Hepatocyte (in vitro differentiated cells): ENCODE results near the gene TMEM134. TPM values are rescaled to one million over a fixed set of nuclear protein-coding genes. Genes with fewer than 3 reads are reported as not detected.
"Not testable (repeated sequence)": the region's sequence is repeated elsewhere in the genome, so short reads cannot be mapped to it uniquely, and the experiment has no call there.

Experiments used
- DNase-seq: peaks from one replicate; pipeline ENCODE4 v3.0.0-alpha.2; 2016; ENCODE audit warnings: low spot score
- H2AFZ ChIP-seq: fragments of 200-600 bp; sonication (generic); 2 replicates; pipeline ENCODE4 v1.6.0; 2016; ENCODE audit warnings: antibody characterized with exemption, mild to moderate bottlenecking
- H3K27ac ChIP-seq: fragments of 200-600 bp; sonication (generic); 2 replicates; pipeline ENCODE4 v1.5.1; 2016; ENCODE audit warnings: mild to moderate bottlenecking
- H3K27me3 ChIP-seq: fragments of 200-600 bp; sonication (generic); 2 replicates; pipeline ENCODE4 v1.6.1; 2016
- H3K36me3 ChIP-seq: fragments of 200-600 bp; sonication (generic); replicated peaks from 2 replicates; pipeline ENCODE4 v1.5.1; 2016; ENCODE audit warnings: low read depth; ENCODE audit not compliant: insufficient read depth
- H3K4me1 ChIP-seq: fragments of 200-600 bp; sonication (generic); 2 replicates; pipeline ENCODE4 v1.5.1; 2016; ENCODE audit warnings: mild to moderate bottlenecking, moderate library complexity; ENCODE audit not compliant: insufficient read depth
- H3K4me2 ChIP-seq: fragments of 200-600 bp; sonication (generic); 2 replicates; pipeline ENCODE4 v1.6.0; 2016
- H3K4me3 ChIP-seq: fragments of 200-600 bp; sonication (generic); 2 replicates; pipeline ENCODE4 v1.5.1; 2016; ENCODE audit warnings: mild to moderate bottlenecking
- H3K79me2 ChIP-seq: fragments of 200-600 bp; sonication (generic); 2 replicates; pipeline ENCODE4 v1.6.0; 2017; ENCODE audit warnings: mild to moderate bottlenecking
- H3K9me2 ChIP-seq: fragments of 200-600 bp; sonication (generic); replicated peaks from 2 replicates; pipeline ENCODE4 v1.6.0; 2017; ENCODE audit warnings: mild to moderate bottlenecking; ENCODE audit not compliant: insufficient read depth
- H3K9me3 ChIP-seq: fragments of 200-600 bp; sonication (generic); 2 replicates; pipeline ENCODE4 v1.5.1; 2016; ENCODE audit warnings: low read depth, mild to moderate bottlenecking
- H4K20me1 ChIP-seq: fragments of 200-600 bp; sonication (generic); 2 replicates; pipeline ENCODE4 v1.6.0; 2016; ENCODE audit warnings: mild to moderate bottlenecking; ENCODE audit not compliant: insufficient read depth, poor library complexity, severe bottlenecking
- CTCF ChIP-seq: fragments of 200-600 bp; sonication (generic); IDR thresholded peaks from 2 replicates; pipeline ENCODE4 v1.5.1; 2016; ENCODE audit warnings: antibody characterized with exemption, mild to moderate bottlenecking; ENCODE audit not compliant: poor library complexity
- EZH2 ChIP-seq: fragments of 200-600 bp; sonication (generic); IDR thresholded peaks from 2 replicates; pipeline ENCODE4 v1.6.1; 2016; ENCODE audit warnings: antibody characterized with exemption, mild to moderate bottlenecking, borderline replicate concordance
- EZH2phosphoT487 ChIP-seq: fragments of 200-600 bp; sonication (generic); IDR thresholded peaks from one replicate; pipeline ENCODE4 v1.6.1; 2018; ENCODE audit warnings: antibody characterized with exemption, mild to moderate bottlenecking, low read depth, moderate library complexity; ENCODE audit not compliant: unreplicated experiment, severe bottlenecking
- WGBS: methylation state at CpG from one replicate; pipeline ENCODE4 v1.1.6; 2016; ENCODE audit warnings: low lambda C conversion rate; ENCODE audit errors: missing lambda C conversion rate; 5-methylcytosine and 5-hydroxymethylcytosine counted together
- polyA plus RNA-seq: library from polyadenylated mRNA; unstranded; fragments of >200 nt; fragmentation: Nextera tagmentation; extraction: Ambion mirVana; gene quantifications from 2 replicates; pipeline ENCODE4 v1.2.1, GENCODE V29; 2016
- total RNA-seq: library from RNA; depleted of rRNA; stranded (reverse); fragments of >200 nt; gene quantifications from 2 replicates; pipeline ENCODE4 v1.2.3, GENCODE V29; 2014

The TMEM134 gene
- total and polyA plus RNA-seq, 2 experiments from 2014 or later: 43.2 to 93.7 TPM

GRCh38 chr11:67486481-67487195 is 17.6 kb upstream of the TMEM134 start:
- Histone ChIP-seq H3K27me3 (no peaks in the 10 kb centered on the region), H3K4me2 (no peak overlapping the region), H3K4me1 (peaks cover 10% of the 10 kb centered on the region), H3K36me3 (no peaks in the 10 kb centered on the region), H3K4me3 (no peak overlapping the region), H3K9me3 (no peaks in the 10 kb centered on the region), H2AFZ (no peak overlapping the region), H4K20me1 (no peaks in the 10 kb centered on the region), H3K9me2 (no peaks in the 10 kb centered on the region), H3K27ac (no peak overlapping the region), H3K79me2 (peaks cover 26% of the 10 kb centered on the region)
- no peak for DNase-seq
- TF ChIP-seq EZH2 (no peak), EZH2phosphoT487 (no peak), CTCF (no peak)
- WGBS: 94% methylated on average over 20 of the region's 20 CpGs

- Histone ChIP-seq H3K4me1 (peaks cover 10% of the 10 kb centered on the region), H3K79me2 (peaks cover 26% of the 10 kb centered on the region)
- H3K27ac ChIP-seq, H2AFZ ChIP-seq, H3K9me2 ChIP-seq, H3K36me3 ChIP-seq, H4K20me1 ChIP-seq, DNase-seq, H3K4me2 ChIP-seq, H3K27me3 ChIP-seq, H3K9me3 ChIP-seq, H3K4me3 ChIP-seq: not testable (repeated sequence)
- WGBS: 97% methylated on average over 7 of the region's 7 CpGs
Observed at GRCh38 chr11:67485873-67486361, 16.9 kb upstream of the TMEM134 start.

- Histone ChIP-seq H2AFZ (no peak overlapping the region), H3K27me3 (no peaks in the 10 kb centered on the region), H3K27ac (no peak overlapping the region), H3K4me1 (peaks cover 10% of the 10 kb centered on the region), H4K20me1 (no peaks in the 10 kb centered on the region), H3K9me3 (no peaks in the 10 kb centered on the region), H3K4me2 (no peak overlapping the region), H3K9me2 (no peaks in the 10 kb centered on the region), H3K79me2 (peaks cover 26% of the 10 kb centered on the region), H3K36me3 (no peaks in the 10 kb centered on the region), H3K4me3 (no peak overlapping the region)
- DNase-seq: no peak
- TF ChIP-seq EZH2phosphoT487 (no peak), EZH2 (no peak), CTCF (no peak)
- 96% methylated on average over 11 of the region's 11 CpGs for WGBS
Observed at GRCh38 chr11:67484847-67485311, 15.8 kb upstream of the TMEM134 start.

- TF ChIP-seq EZH2: no peak
- no peak for TF ChIP-seq EZH2phosphoT487
- no peak for TF ChIP-seq CTCF
- Histone ChIP-seq H3K4me1 (peaks cover 10% of the 10 kb centered on the region), H3K9me2 (no peaks in the 10 kb centered on the region), H3K79me2 (peaks cover 26% of the 10 kb centered on the region), H3K27ac (no peak overlapping the region), H3K4me3 (no peak overlapping the region), H2AFZ (no peak overlapping the region), H3K27me3 (no peaks in the 10 kb centered on the region), H3K9me3 (no peaks in the 10 kb centered on the region), H4K20me1 (no peaks in the 10 kb centered on the region), H3K36me3 (no peaks in the 10 kb centered on the region), H3K4me2 (peak overlapping the region; percentile 75)
- no peak for DNase-seq
- WGBS: 87% methylated on average over 16 of the region's 16 CpGs
Observed at GRCh38 chr11:67483831-67484665, 15.0 kb upstream of the TMEM134 start.
